ENCODE data around the gene RARA. TPM values are rescaled to one million over a fixed set of nuclear protein-coding genes. Genes with fewer than 3 reads are reported as not detected.

Gene RARA
- total and polyA plus RNA-seq, 11 donors, result 14.1 to 41.4 (median 19.4) TPM

DNA sequence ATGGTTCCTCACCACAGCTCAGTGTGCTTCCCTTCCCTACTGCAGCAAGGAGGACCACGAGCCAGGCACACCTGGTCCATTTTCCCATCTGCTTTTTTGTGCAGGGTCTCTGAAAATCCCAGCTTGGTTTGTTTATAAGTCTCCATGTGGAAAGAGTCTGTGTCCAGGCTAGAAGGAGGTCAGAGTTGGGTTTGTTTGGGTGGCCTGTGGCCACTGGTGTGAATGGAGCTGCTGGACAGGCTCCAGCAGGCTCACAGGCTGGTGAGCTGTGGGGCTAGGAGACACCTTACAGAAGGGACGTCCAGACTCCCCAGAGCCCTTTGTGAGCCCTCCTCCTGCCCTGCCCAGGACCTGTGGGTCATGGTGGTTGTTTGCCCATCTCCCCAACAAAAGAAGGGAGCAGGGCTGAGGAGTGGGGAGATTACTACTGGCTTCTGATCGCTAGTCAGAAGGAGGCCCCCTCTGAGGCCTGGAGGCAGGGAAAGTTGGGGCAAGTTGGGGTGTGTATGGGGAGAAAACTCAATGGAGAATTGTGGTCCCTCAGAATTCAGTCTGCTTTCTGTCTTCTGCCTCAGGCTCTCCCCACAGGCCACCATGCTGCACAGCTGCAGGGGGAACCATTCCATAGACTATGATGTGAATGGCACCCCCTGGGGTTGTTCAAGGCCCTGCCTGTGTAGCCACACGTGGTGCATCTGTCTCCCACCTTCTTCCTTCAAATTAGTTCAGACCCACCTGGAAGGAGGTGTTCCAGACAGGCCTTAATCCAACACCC, 4.1 kb downstream of the RARA start:
- Histone ChIP-seq H3K36me3 (no peaks in the 10 kb centered on the region), H3K4me1 (peaks cover 31 to 98% (median 95%) of the 10 kb centered on the region in 12 donors), H3K27ac (peak overlapping the region in 11 of 12 donors; percentile 75 to 99 (median 91)), H3K4me3 (no peak overlapping the region), H3K9me3 (no peaks in the 10 kb centered on the region), H3K27me3 (no peaks in the 10 kb centered on the region)
- ATAC-seq (no peak), DNase-seq (no peak)
- intact Hi-C loops (cut with DNase I), result loop anchor here in 1 of 10 donors (10.0 kb wide), 1 partner anchor 648 kb away; the partner anchor contains the start of genes PNMT and TCAP
- TF ChIP-seq, protein P1, sequence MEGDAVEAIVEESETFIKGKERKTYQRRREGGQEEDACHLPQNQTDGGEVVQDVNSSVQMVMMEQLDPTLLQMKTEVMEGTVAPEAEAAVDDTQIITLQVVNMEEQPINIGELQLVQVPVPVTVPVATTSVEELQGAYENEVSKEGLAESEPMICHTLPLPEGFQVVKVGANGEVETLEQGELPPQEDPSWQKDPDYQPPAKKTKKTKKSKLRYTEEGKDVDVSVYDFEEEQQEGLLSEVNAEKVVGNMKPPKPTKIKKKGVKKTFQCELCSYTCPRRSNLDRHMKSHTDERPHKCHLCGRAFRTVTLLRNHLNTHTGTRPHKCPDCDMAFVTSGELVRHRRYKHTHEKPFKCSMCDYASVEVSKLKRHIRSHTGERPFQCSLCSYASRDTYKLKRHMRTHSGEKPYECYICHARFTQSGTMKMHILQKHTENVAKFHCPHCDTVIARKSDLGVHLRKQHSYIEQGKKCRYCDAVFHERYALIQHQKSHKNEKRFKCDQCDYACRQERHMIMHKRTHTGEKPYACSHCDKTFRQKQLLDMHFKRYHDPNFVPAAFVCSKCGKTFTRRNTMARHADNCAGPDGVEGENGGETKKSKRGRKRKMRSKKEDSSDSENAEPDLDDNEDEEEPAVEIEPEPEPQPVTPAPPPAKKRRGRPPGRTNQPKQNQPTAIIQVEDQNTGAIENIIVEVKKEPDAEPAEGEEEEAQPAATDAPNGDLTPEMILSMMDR (IDR thresholded peaks at IDR 0.05), result no peak
- no peak for TF ChIP-seq POLR2A (IDR thresholded peaks at IDR 0.05)
- WGBS, 4 donors, result 58 to 74% (median 65%) methylated on average over 3 to 4 of the region's 4 CpGs

GRCh38 chr17:40313668-40314583, 4.9 kb downstream of the RARA start:
- TF ChIP-seq POLR2A (IDR thresholded peaks at IDR 0.05), result no peak
- TF ChIP-seq, protein P1 (IDR thresholded peaks at IDR 0.05), result no peak
- Histone ChIP-seq H3K4me1 (peaks cover 31 to 96% (median 88%) of the 10 kb centered on the region in 12 donors), H3K27ac (peak overlapping the region in 11 of 12 donors; percentile 75 to 99 (median 91)), H3K9me3 (no peaks in the 10 kb centered on the region), H3K27me3 (no peaks in the 10 kb centered on the region), H3K4me3 (no peak overlapping the region), H3K36me3 (no peaks in the 10 kb centered on the region)
- ATAC-seq (no peak), DNase-seq (peak in 1 of 5 donors; percentile 25)
- intact Hi-C loops (cut with DNase I), result loop anchor here in 1 of 10 donors (10.0 kb wide), 1 partner anchor 649 kb away; the partner anchor contains the start of genes PNMT and TCAP
- WGBS, 4 donors, result 65 to 77% (median 71%) methylated on average over 7 of the region's 7 CpGs

GRCh38 chr17:40314584-40314956, 5.6 kb downstream of the RARA start:
- ATAC-seq, result peak in 3 of 4 donors; percentile 9 to 26 (median 17)
- H3K9me3 ChIP-seq, result no peaks in the 10 kb centered on the region
- WGBS, 4 donors, result 29 to 36% (median 34%) methylated on average over 2 to 3 of the region's 3 CpGs; no CpG with 5 or more reads in 1 of the 4 donors
- no peaks in the 10 kb centered on the region for H3K36me3 ChIP-seq
- H3K4me1 ChIP-seq, result peaks cover 27 to 96% (median 84%) of the 10 kb centered on the region in 12 donors
- DNase-seq, result peak; percentile 85 to 95 (median 91)
- intact Hi-C loops (cut with DNase I), result loop anchor here in 1 of 10 donors (10.0 kb wide), 1 partner anchor 650 kb away; the partner anchor contains the start of genes PNMT and TCAP
- peak overlapping the region in 11 of 12 donors; percentile 40 to 99 (median 91) for H3K27ac ChIP-seq
- no peak overlapping the region for H3K4me3 ChIP-seq
- H3K27me3 ChIP-seq, result no peaks in the 10 kb centered on the region
- TF ChIP-seq POLR2A (IDR thresholded peaks at IDR 0.05), result no peak
- TF ChIP-seq, protein P1 (IDR thresholded peaks at IDR 0.05), result no peak
